IPS-15b (cell line): ENCODE data around the gene C5.

Experiments used
- H3K27me3 ChIP-seq: one replicate; pipeline ENCODE4 v1.6.1; 2013; ENCODE audit warnings: low read length; ENCODE audit not compliant: control insufficient read depth, insufficient read depth
- H3K36me3 ChIP-seq: one replicate; pipeline ENCODE4 v1.6.1; 2013; ENCODE audit warnings: low read length; ENCODE audit not compliant: control insufficient read depth, insufficient read depth
- H3K4me1 ChIP-seq: one replicate; pipeline ENCODE4 v1.6.1; 2013; ENCODE audit warnings: mild to moderate bottlenecking, low read length; ENCODE audit not compliant: control insufficient read depth, insufficient read depth
- H3K4me3 ChIP-seq: one replicate; pipeline ENCODE4 v1.5.1; 2013; ENCODE audit warnings: low read depth, low read length
- H3K9ac ChIP-seq: one replicate; pipeline ENCODE4 v1.6.1; 2013; ENCODE audit warnings: low read depth, mild to moderate bottlenecking, low read length
- H3K9me3 ChIP-seq: one replicate; pipeline ENCODE4 v1.6.1; 2013; ENCODE audit warnings: mild to moderate bottlenecking, low read length; ENCODE audit not compliant: control insufficient read depth, insufficient read depth

C5 gene

GRCh38 chr9:121009650-121010049, 40.4 kb downstream of the C5 start:
- H3K36me3 ChIP-seq = no peaks in the 10 kb centered on the region
- no peaks in the 10 kb centered on the region for H3K27me3 ChIP-seq
- no peak overlapping the region for H3K9ac ChIP-seq
- H3K4me1 ChIP-seq = no peaks in the 10 kb centered on the region
- no peaks in the 10 kb centered on the region for H3K9me3 ChIP-seq
- no peak overlapping the region for H3K4me3 ChIP-seq

- Histone ChIP-seq H3K4me1 (no peaks in the 10 kb centered on the region), H3K36me3 (no peaks in the 10 kb centered on the region), H3K27me3 (no peaks in the 10 kb centered on the region), H3K4me3 (no peak overlapping the region), H3K9ac (no peak overlapping the region), H3K9me3 (no peaks in the 10 kb centered on the region)
Observed at GRCh38 chr9:120999317-120999716, 50.8 kb downstream of the C5 start.

GRCh38 chr9:120998111-120998510, 52.0 kb downstream of the C5 start:
- no peaks in the 10 kb centered on the region for H3K36me3 ChIP-seq
- no peak overlapping the region for H3K4me3 ChIP-seq
- H3K4me1 ChIP-seq = no peaks in the 10 kb centered on the region
- H3K9ac ChIP-seq = no peak overlapping the region
- H3K9me3 ChIP-seq = no peaks in the 10 kb centered on the region
- no peaks in the 10 kb centered on the region for H3K27me3 ChIP-seq

GRCh38 chr9:120997502-120997901, 52.6 kb downstream of the C5 start:
- Histone ChIP-seq H3K9me3 (no peaks in the 10 kb centered on the region), H3K9ac (no peak overlapping the region), H3K27me3 (no peaks in the 10 kb centered on the region), H3K4me1 (no peaks in the 10 kb centered on the region), H3K36me3 (no peaks in the 10 kb centered on the region), H3K4me3 (no peak overlapping the region)

GRCh38 chr9:120996409-120996808, 53.7 kb downstream of the C5 start:
- no peaks in the 10 kb centered on the region for H3K36me3 ChIP-seq
- H3K27me3 ChIP-seq = no peaks in the 10 kb centered on the region
- H3K9me3 ChIP-seq = no peaks in the 10 kb centered on the region
- H3K9ac ChIP-seq = no peak overlapping the region
- no peak overlapping the region for H3K4me3 ChIP-seq
- H3K4me1 ChIP-seq = no peaks in the 10 kb centered on the region

- H3K36me3 ChIP-seq = no peaks in the 10 kb centered on the region
- H3K4me3 ChIP-seq = no peak overlapping the region
- H3K27me3 ChIP-seq = no peaks in the 10 kb centered on the region
- H3K9ac ChIP-seq = no peak overlapping the region
- H3K9me3 ChIP-seq = no peaks in the 10 kb centered on the region
- H3K4me1 ChIP-seq = no peaks in the 10 kb centered on the region
Observed at GRCh38 chr9:120989065-120989464, 61.0 kb downstream of the C5 start.

GRCh38 chr9:120985819-120986222, 64.3 kb downstream of the C5 start:
- Histone ChIP-seq H3K9ac (no peak overlapping the region), H3K4me3 (no peak overlapping the region), H3K36me3 (no peaks in the 10 kb centered on the region), H3K9me3 (no peaks in the 10 kb centered on the region), H3K4me1 (no peaks in the 10 kb centered on the region), H3K27me3 (no peaks in the 10 kb centered on the region)

GRCh38 chr9:120983259-120983837, 66.7 kb downstream of the C5 start:
- Histone ChIP-seq H3K36me3 (no peaks in the 10 kb centered on the region), H3K4me3 (no peak overlapping the region), H3K4me1 (peaks cover 4% of the 10 kb centered on the region), H3K9ac (no peak overlapping the region), H3K27me3 (peaks cover 6% of the 10 kb centered on the region), H3K9me3 (no peaks in the 10 kb centered on the region)

GRCh38 chr9:120982836-120983235, 67.2 kb downstream of the C5 start:
- no peaks in the 10 kb centered on the region for H3K9me3 ChIP-seq
- no peaks in the 10 kb centered on the region for H3K36me3 ChIP-seq
- no peak overlapping the region for H3K4me3 ChIP-seq
- H3K4me1 ChIP-seq = peaks cover 4% of the 10 kb centered on the region
- H3K9ac ChIP-seq = no peak overlapping the region
- H3K27me3 ChIP-seq = peaks cover 6% of the 10 kb centered on the region

- Histone ChIP-seq H3K9ac (no peak overlapping the region), H3K36me3 (no peaks in the 10 kb centered on the region), H3K4me3 (no peak overlapping the region), H3K9me3 (no peaks in the 10 kb centered on the region), H3K4me1 (peaks cover 4% of the 10 kb centered on the region), H3K27me3 (peaks cover 6% of the 10 kb centered on the region)
Observed at GRCh38 chr9:120980951-120981350, 69.1 kb downstream of the C5 start.

- H3K4me1 ChIP-seq = peaks cover 4% of the 10 kb centered on the region
- H3K36me3 ChIP-seq = no peaks in the 10 kb centered on the region
- H3K27me3 ChIP-seq = peaks cover 6% of the 10 kb centered on the region
- H3K9me3 ChIP-seq = no peaks in the 10 kb centered on the region
- peak overlapping the region; percentile 30 for H3K4me3 ChIP-seq
- no peak overlapping the region for H3K9ac ChIP-seq
Observed at GRCh38 chr9:120979797-120980196, 70.3 kb downstream of the C5 start.

GRCh38 chr9:120978987-120979386, 71.1 kb downstream of the C5 start:
- Histone ChIP-seq H3K9ac (no peak overlapping the region), H3K9me3 (no peaks in the 10 kb centered on the region), H3K36me3 (no peaks in the 10 kb centered on the region), H3K4me1 (peaks cover 4% of the 10 kb centered on the region), H3K27me3 (peaks cover 6% of the 10 kb centered on the region), H3K4me3 (no peak overlapping the region)
